Measurements from ENCODE around the gene ETFRF1.
A peak's percentile ranks its signal among the peaks of the same experiment; 100 is the strongest.

ETFRF1 gene

DNA sequence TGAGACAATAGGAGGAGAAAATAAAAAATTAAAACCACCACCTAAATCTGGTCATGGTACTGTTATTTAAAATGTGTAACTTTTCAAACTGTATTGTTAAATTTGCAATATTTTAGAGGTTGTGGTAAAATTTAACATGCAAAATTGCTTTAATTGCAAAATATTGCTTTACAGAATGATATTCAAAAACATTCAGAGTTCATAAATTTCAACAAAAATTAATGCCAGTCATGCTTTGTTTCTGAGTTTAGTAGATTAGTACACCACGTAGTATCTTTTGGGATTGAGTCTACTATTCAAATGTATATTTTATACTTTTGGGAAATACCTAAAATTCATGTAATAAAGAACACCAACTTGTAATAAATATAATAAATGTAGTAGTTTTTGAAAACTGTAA lies 18.3 kb downstream of the ETFRF1 start:
- no peak for DNase-seq (ENCODE audit: low read depth)

DNA sequence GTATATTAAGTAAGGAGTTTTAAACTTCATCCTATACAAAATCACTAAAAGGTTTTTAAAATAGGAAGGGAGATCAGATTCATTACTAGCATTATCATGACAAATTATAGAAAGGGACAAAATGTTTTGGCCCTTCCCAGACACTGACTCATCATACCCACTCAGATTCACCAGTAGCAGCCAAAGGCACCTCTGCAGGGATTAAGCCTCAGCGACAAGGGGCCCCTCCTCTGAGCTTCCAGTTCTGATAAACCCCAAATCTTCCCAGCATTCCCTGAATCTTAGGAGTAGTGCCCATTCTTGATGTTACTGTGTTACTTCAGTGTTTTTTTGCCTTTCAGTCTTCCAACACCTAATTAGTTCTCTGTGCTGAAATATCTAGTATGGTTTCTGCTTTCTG lies 41.2 kb downstream of the ETFRF1 start:
- DNase-seq (ENCODE audit: low read depth) = no peak

DNA sequence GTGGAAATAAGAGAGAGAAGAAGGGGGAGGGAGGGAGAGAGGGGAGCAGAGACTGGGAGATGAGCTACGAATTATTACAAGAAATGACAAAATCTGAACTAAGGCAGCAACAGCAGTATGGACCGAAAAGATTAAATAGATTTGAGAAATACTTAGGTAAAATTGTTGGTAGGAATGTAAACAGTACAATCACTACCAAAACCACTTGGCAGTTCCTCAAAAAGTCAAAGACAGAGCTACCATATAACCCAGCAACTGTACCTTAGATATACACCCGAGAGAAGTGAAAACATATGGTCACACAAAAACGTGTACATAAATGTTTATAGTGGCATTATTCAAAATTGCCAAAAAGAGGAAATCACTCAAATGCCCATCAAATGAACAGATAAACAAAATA lies 41.6 kb downstream of the ETFRF1 start:
- DNase-seq (ENCODE audit: low read depth) = no peak

DNA sequence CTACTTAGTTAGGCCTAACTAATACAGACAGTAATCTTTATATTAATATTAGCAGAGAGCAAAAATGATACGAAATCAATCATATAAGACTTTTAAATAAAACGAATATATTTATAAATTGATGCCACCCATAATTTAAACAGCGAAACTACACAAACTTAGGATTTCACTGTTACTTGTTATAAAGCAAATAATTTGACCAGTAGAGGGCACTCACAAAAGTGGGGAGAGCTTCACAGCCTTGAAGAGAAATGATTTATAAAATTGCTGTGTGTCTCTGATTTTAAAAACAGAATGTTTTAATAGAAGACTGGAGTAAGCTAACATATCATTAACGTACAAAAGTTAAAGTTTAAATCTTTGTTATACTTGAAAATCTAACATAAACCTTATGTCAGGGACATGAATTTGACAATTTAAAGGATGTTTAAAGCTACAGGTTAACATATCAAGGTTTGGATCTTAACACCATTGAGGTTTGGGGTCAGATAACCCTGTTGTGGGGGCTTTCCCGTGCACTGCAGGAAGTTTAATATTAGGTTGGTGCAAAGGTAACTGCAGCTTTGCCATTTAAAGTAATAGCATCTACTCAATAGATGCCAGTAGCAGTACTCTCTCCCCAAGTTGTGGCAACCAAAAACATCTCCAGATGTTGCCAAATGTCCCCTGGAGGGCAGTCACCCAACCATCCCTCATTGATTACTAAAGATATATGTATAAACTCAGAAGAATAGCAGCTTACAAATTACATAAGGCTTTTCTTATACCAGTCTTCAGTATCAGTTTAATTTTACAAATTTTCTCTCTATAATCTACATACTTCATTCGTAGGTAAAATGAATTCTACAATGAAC lies 46.4 kb downstream of the ETFRF1 start:
- DNase-seq (ENCODE audit: low read depth) = no peak

DNA sequence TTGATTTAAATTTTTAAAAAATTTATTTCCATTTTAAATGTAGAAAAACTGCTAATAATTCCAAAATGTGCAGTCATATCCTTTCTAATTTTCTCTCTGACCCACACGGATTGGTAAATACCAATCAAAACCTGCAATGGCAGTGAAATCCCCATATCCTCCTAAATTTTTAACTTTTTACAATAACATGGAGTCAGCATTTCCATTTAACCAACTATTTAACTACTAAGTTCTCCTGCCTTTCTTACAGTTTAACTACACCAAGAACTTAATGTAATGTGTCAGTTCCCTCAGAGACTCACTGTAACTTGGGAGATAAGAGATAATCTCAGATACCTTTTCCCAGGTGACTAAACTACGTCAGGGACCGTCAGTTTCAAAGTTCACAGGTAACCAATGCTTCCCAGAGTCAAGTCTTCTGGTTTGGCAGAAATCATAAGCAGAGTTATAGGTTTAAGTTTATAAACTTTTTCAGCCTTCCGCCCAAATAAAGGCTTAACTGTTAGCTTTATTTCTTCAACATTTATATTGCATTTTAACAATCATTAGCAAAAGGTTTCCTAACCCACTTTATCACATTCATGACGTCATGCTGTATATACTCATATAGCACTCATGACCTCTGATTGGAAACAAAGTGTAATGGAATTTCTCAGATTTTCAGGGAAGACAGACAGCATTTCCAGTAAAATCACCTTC lies 48.1 kb downstream of the ETFRF1 start:
- no peak for DNase-seq (ENCODE audit: low read depth)

DNA sequence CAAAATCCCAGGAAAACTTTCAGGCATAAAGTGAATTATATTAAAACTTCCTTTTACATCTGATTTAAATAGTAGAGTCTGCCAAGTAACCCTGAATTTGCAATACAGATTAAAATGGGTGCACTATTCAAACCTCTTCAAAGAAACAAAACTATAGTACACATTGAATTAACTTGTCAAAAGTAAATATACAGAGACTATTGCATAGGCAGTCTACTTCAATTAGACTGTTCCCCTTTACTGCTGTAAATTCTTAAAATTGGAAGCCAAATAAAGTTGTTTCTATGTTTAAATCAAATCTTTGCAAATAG lies 48.6 kb downstream of the ETFRF1 start:
- DNase-seq (ENCODE audit: low read depth) = no peak

DNA sequence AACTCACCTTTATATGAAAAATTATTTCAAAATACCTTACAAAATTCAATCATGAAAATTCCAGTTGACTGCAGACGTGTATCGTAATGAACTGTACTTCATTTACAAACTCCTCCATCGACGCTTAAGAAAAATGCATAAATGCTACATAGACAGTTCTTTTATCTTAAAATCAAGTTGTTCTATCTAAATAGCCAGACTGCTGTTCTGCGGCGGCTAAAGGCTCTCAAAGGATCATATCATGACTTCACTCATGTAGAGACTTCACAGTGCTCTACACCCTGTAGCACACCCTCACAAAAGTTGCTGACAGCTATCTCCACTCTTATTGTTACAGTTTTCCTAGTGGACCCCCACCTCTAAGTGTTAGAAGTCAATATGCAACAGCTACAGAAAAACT lies 50.5 kb downstream of the ETFRF1 start:
- no peak for DNase-seq (ENCODE audit: low read depth)

DNA sequence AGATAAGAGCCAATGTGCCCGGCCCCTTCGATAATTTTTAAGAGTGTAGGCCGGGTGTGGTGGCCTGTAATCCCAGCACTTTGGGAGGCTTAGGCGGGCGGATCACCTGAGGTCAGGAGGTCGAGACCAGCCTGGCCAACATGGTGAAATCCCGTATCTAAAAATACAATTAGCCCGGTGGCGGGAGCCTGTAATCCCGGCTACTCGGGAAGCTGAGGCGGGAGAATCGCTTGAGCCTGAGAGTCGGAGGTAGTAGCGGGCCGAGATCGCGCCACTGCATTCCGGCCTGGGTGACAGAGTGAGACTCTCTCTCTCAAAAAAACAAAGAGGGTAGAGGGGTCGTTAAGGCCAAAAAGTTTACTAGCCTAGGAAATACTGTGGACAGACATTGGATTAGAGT lies 53.1 kb downstream of the ETFRF1 start:
- DNase-seq (ENCODE audit: low read depth) = no peak

DNA sequence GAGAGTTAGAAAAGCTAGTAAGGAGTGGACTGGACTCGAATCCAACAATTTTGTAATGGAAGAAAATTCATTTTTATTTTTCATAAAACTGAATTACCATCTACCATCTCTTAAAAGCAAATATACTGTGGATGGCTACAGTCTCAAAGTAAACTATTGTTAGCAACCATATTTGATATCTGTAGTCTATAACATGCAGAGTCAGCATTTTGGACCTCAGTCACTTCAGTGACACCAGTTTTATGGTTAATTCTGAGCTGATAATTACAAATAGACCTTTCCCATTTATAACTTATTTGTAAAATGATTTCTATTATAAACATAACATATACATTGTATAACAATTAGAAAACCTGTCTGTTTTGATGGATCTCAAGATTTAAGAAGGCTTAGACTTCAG lies 53.7 kb downstream of the ETFRF1 start:
- DNase-seq (ENCODE audit: low read depth) = no peak

DNA sequence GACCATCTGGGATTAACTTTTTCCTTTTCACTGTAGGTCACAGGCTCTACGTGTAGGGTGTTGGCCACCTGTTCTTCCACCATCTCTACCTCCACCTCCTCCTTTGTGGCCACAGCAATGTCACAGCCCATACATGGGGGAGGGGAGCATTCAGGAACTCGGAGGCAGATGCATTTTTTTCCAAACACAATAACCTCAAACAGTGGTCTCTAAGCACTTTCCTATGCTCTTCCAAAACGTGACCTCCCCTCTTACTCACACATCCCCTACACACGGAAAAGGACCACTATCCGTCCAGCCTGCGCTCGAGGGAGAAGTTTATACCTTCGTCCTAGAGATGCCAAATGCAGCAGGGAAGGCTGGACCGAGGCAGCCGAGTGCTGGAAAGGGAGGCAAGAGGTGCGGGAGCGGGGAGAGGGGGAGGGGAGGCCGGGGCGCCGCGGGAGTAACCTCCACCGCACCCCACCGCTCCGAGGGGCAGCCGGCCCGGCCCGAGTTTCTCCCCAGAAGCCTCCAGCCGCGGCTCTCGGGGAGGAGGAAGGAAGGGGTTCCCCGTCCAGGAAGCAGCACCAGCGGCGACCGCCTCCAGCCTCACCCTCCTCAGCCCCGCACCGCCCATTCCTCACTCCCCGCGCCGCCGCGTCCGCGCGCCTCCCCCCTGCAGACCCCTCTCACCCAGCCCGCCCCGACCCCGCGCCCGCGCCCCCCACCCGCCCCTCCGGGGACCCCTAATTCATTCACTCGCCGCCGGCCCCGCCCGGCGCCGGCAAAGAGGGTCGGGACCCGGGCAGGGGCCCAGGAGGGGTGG lies 55.1 kb downstream of the ETFRF1 start:
- DNase-seq (ENCODE audit: low read depth) = no peak

DNA sequence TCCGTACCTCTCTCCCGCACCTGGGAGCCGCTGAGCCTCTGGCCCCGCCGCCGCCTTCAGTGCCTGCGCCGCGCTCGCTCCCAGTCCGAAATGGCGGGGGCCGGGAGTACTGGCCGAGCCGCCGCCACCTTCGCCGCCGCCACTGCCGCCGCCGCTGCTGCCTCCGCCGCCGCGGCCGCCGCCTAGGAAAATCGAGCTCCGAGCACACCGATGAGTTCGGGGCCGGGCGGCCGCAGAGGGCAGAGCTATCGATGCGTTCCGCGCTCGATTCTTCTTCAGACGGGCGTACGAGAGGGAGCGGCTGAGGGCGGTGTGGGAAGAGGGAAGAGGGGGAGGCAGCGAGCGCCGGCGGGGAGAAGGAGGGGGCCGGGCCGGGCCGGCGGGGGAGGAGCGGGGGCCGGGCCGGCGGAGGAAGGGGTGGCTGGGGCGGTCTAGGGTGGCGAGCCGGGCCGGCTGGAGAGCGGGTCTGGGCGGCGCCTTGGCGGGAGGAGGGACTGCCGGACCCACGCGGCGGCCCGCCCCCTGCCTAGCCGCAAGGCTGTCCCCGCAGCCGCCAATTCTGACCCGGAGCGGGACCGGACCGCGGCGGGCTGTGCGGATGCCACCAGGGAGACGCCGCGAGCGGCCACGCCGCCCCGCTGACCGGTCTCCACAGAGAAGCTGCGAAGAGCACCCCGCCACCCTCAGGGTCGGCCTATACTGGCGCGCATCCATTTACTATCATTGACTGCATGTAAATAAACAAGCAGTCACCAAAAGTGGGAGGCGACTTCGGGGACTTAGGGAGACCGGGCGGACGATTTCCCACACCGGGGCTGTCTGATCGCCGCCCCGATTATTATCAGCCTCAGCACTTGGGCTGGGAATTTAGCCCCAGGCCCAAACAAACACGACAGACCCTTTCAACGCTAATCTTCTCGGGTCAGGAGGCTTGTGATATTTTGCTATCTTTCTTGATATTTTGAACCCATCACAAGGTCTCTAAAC lies 56.0 kb downstream of the ETFRF1 start, which contains the start of gene KRAS:
Gene KRAS (minus strand): TSS at position 186 of the 987 bp plus-strand sequence.
- DNase-seq (ENCODE audit: low read depth) = peak; percentile 79

DNA sequence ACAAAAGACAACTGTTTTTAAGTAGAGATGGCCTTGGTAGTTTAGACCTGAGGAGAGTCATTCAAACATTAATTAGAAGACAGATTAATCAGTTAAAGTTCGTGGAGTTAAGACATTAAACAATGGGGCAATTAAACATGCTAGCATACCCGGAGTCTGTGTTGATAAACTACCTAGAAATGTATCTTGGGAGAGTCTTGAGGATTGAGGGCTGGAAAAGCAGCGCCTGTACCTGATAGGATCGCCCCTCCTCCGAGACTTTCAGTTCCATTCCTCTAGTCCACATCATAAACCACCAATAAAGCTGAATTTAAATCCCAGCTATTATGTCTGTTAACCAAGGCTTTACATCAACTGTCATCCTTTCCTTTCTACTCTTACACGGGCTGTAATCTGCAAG lies 56.7 kb downstream of the ETFRF1 start:
- no peak for DNase-seq (ENCODE audit: low read depth)

DNA sequence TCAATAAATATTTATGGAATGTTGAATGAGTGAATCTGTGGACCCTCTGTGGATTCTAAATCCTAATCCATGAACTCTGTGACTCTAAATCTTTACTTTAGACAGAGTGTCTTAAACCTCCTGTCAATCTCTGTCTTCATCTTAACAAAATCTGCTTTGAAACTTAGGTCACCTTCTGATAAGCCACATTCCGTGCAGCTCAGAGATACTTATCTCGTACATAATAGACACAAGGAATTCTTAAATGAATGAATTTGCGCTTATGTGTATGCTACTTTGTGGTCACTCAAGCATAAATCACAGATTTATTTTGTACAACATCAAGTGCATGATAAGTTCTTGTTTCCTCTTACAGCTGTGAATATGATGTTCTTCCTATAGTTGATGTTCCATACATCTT lies 57.9 kb downstream of the ETFRF1 start:
- DNase-seq (ENCODE audit: low read depth) = no peak

DNA sequence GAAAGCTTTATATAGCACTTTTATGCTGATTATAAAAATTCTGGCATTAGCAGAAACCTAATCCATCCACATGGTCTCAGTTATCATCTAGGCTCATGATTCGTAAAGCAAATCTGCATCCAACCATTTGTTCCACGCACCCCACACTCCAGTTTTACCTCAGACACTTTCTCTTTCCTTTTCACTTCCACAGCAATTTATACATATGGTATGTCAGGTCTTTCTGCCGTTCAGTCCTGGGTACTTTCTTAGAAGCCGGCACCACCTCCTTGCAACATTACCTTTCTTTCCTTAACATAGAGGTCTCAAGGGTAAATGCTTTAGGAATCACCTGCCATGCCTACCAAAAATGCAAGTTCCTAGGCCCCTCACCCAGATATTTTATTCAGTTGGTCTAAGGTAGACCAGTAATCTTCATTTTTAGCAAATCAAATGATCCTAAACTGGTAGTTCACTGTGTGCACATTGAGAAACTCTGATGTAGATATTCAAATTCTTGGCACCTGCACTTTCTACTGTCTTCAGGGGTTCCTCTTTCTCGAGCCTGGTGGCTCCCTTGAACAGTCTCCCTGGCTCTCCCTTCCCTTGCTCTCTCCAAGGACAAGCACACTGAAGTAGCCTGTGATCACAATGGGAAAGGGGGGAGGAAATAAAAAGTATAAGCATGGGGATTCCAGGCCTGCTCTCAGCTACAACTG lies 58.5 kb downstream of the ETFRF1 start:
- DNase-seq (ENCODE audit: low read depth) = no peak

DNA sequence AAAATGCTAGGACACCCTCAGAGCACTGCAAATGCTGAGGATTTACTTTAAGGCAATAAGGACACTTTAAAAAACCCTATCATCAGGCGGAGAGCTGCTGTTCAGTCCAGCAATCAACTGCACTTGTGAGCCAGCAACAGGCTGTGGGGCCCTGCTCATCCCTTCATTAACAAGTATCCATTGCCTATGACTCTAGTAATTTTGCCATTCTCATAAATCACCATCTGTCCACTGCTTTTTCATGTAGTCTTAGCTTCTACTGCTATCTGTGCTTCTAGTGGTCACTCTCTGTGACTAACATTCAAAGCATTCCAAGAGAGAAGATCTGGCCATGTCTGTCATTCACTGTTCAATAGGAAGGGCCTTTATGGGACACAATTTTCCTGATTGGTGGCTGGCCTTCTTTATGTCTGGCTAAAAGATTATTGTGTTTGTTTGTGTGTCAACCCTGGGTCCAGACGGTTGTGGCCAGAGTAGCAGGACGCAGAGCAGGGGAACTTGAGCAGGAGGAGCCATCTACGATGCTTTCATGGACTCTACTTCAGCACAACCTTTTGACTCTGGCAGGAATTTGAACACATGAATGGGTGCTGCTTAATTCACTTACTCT lies 59.3 kb downstream of the ETFRF1 start:
- no peak for DNase-seq (ENCODE audit: low read depth)
